SJCRH30 (cell line): ENCODE data around the gene MASP2. TPM values are rescaled to one million over a fixed set of nuclear protein-coding genes. Genes with fewer than 3 reads are reported as not detected.

ENCODE experiments used
- total RNA-seq: library from RNA; depleted of rRNA; stranded (reverse); fragments of >200 nt; shearing (Covaris generic); gene quantifications from 2 replicates; pipeline ENCODE4 v1.2.3, GENCODE V29; 2014; rRNA removed

The MASP2 gene
- total RNA-seq, 1 experiment from 2014 or later, result 0.08 TPM

Other genes starting within 250 kb of the MASP2 start
- gene TARDBP, start 34.6 kb downstream of the MASP2 start, total RNA-seq, result 91.3 and 103 TPM in 2 replicates
- 64.4 and 70.7 TPM in 2 replicates for gene SRM, start 12.8 kb upstream of the MASP2 start, total RNA-seq
- 93.1 and 97.5 TPM in 2 replicates for gene EXOSC10, start 52.6 kb upstream of the MASP2 start, total RNA-seq
- gene ANGPTL7, start 142.1 kb upstream of the MASP2 start, total RNA-seq, result not detected in 2 replicates
- gene MTOR, start 215.3 kb upstream of the MASP2 start, total RNA-seq, result 54.6 and 55.2 TPM in 2 replicates
- gene UBIAD1, start 226.0 kb upstream of the MASP2 start, total RNA-seq, result 26.5 and 27.1 TPM in 2 replicates